WERI-Rb-1 (cell line): Measurements from ENCODE around the gene SLC25A21.

Experiments used
- DNase-seq: peaks from one replicate; pipeline ENCODE4 v3.0.0-alpha.2; 2020
- H3K27ac ChIP-seq: fragments of 250-450 bp; sonication (Bioruptor Pico); 2 replicates; pipeline ENCODE4 v1.5.1; 2020; ENCODE audit warnings: mild to moderate bottlenecking, moderate library complexity
- H3K27me3 ChIP-seq: fragments of 250-450 bp; sonication (Bioruptor Pico); 2 replicates; pipeline ENCODE4 v1.5.1; 2021; ENCODE audit warnings: mild to moderate bottlenecking, low read depth, moderate library complexity; ENCODE audit not compliant: insufficient read depth, severe bottlenecking
- H3K36me3 ChIP-seq: fragments of 250-450 bp; sonication (Bioruptor Pico); 2 replicates; pipeline ENCODE4 v1.5.1; 2020; ENCODE audit warnings: mild to moderate bottlenecking, moderate library complexity
- H3K4me3 ChIP-seq: 2 replicates; pipeline ENCODE4 v1.5.1; 2011; ENCODE audit warnings: low read depth, mild to moderate bottlenecking, control low read depth, low read length
- H3K9me3 ChIP-seq: fragments of 250-450 bp; sonication (Bioruptor Pico); 2 replicates; pipeline ENCODE4 v1.5.1; 2021; ENCODE audit warnings: mild to moderate bottlenecking, moderate library complexity; ENCODE audit not compliant: severe bottlenecking
- CTCF ChIP-seq: IDR thresholded peaks from 2 replicates; pipeline ENCODE4 v1.5.1; 2011; ENCODE audit warnings: low read depth, mild to moderate bottlenecking, control low read depth, inconsistent platforms, low read length

SLC25A21 gene

GRCh38 chr14:36843410-36843809 is 329.0 kb downstream of the SLC25A21 start:
- Histone ChIP-seq H3K9me3 (no peaks in the 10 kb centered on the region), H3K36me3 (no peaks in the 10 kb centered on the region), H3K4me3 (no peak overlapping the region), H3K27ac (no peak overlapping the region), H3K27me3 (peaks cover 21% of the 10 kb centered on the region)
- no peak for TF ChIP-seq CTCF
- no peak for DNase-seq

- H3K36me3 ChIP-seq: no peaks in the 10 kb centered on the region
- H3K27me3 ChIP-seq: peaks cover 45% of the 10 kb centered on the region
- H3K9me3 ChIP-seq: no peaks in the 10 kb centered on the region
- no peak overlapping the region for H3K4me3 ChIP-seq
- no peak for DNase-seq
- H3K27ac ChIP-seq: no peak overlapping the region
- no peak for TF ChIP-seq CTCF
Observed at GRCh38 chr14:36835128-36835527, 337.3 kb downstream of the SLC25A21 start.

GRCh38 chr14:36834293-36834692 is 338.1 kb downstream of the SLC25A21 start:
- no peaks in the 10 kb centered on the region for H3K9me3 ChIP-seq
- no peak overlapping the region for H3K27ac ChIP-seq
- peaks cover 50% of the 10 kb centered on the region for H3K27me3 ChIP-seq
- H3K36me3 ChIP-seq: no peaks in the 10 kb centered on the region
- no peak for TF ChIP-seq CTCF
- no peak for DNase-seq
- H3K4me3 ChIP-seq: no peak overlapping the region

GRCh38 chr14:36829547-36829946 is 342.9 kb downstream of the SLC25A21 start:
- Histone ChIP-seq H3K9me3 (no peaks in the 10 kb centered on the region), H3K36me3 (no peaks in the 10 kb centered on the region), H3K27me3 (peaks cover 45% of the 10 kb centered on the region), H3K27ac (no peak overlapping the region), H3K4me3 (no peak overlapping the region)
- DNase-seq: no peak
- no peak for TF ChIP-seq CTCF

- H3K27me3 ChIP-seq: peaks cover 33% of the 10 kb centered on the region
- no peaks in the 10 kb centered on the region for H3K9me3 ChIP-seq
- DNase-seq: no peak
- no peak for TF ChIP-seq CTCF
- no peak overlapping the region for H3K4me3 ChIP-seq
- H3K27ac ChIP-seq: no peak overlapping the region
- H3K36me3 ChIP-seq: no peaks in the 10 kb centered on the region
Observed at GRCh38 chr14:36827861-36828260, 344.5 kb downstream of the SLC25A21 start.

- H3K4me3 ChIP-seq: no peak overlapping the region
- no peak for TF ChIP-seq CTCF
- no peaks in the 10 kb centered on the region for H3K9me3 ChIP-seq
- H3K27ac ChIP-seq: no peak overlapping the region
- no peak for DNase-seq
- no peaks in the 10 kb centered on the region for H3K36me3 ChIP-seq
- peaks cover 36% of the 10 kb centered on the region for H3K27me3 ChIP-seq
Observed at GRCh38 chr14:36826614-36827013, 345.8 kb downstream of the SLC25A21 start.
